GM12878 (cell line): Measurements from ENCODE around the gene VTI1A.

Source experiments
- ASH2L ChIP-seq: fragments of 300-600, 200-600 bp; sonication (generic); IDR thresholded peaks from 2 replicates; pipeline ENCODE4 v1.6.1; 2017; ENCODE audit warnings: low read depth, mild to moderate bottlenecking, borderline replicate concordance
- DPF2 ChIP-seq: fragments of 450-650 bp; IDR thresholded peaks from 2 replicates; pipeline ENCODE4 v1.6.1; 2017; ENCODE audit warnings: mild to moderate bottlenecking
- EZH2 ChIP-seq: IDR thresholded peaks from 2 replicates; pipeline ENCODE4 v1.6.1; 2012; ENCODE audit warnings: low read depth, mild to moderate bottlenecking, control low read depth, inconsistent platforms, low read length, borderline replicate concordance; ENCODE audit not compliant: control insufficient read depth
- FOS ChIP-seq: IDR thresholded peaks from 3 replicates; pipeline ENCODE4 v1.6.1; 2011; ENCODE audit warnings: borderline replicate concordance; ENCODE audit not compliant: insufficient read length; ENCODE audit errors: extremely low read depth
- FOXK2 ChIP-seq: fragments of 450-650 bp; IDR thresholded peaks from 2 replicates; pipeline ENCODE4 v1.6.1; 2017; ENCODE audit warnings: mild to moderate bottlenecking, moderate library complexity
- NFIC ChIP-seq: IDR thresholded peaks from 2 replicates; pipeline ENCODE4 v1.6.1; 2012; ENCODE audit warnings: low read depth, mild to moderate bottlenecking, inconsistent platforms, low read length, moderate library complexity
- NFYB ChIP-seq: IDR thresholded peaks from 2 replicates; pipeline ENCODE4 v1.6.1; 2011; ENCODE audit warnings: low read depth, mild to moderate bottlenecking, low read length, improper control_type of control experiment, moderate library complexity; ENCODE audit not compliant: insufficient read depth
- POLR2AphosphoS5 ChIP-seq: IDR thresholded peaks from 2 replicates; pipeline ENCODE4 v1.6.1; 2011; ENCODE audit warnings: mild to moderate bottlenecking, low read length, inconsistent platforms
- PRDM15 ChIP-seq: fragments of 450-650 bp; formaldehyde crosslinking; IDR thresholded peaks from 2 replicates; pipeline ENCODE4 v1.4.0; 2020; ENCODE audit warnings: mild to moderate bottlenecking, moderate library complexity
- STAT1 ChIP-seq: fragments of 450-650 bp; conservative IDR thresholded peaks from 2 replicates; pipeline ENCODE4 v1.6.1; 2014; ENCODE audit warnings: antibody characterized with exemption, mild to moderate bottlenecking
- TCF7 ChIP-seq: IDR thresholded peaks from 2 replicates; pipeline ENCODE4 v1.6.1; 2014; ENCODE audit warnings: antibody characterized with exemption, borderline replicate concordance
- ZNF274 ChIP-seq: IDR thresholded peaks from one replicate; pipeline ENCODE4 v1.8.0; 2011; ENCODE audit not compliant: insufficient read length, insufficient read depth
- TF ChIP-seq, protein P1 (sequence below), 3 experiments: IDR thresholded peaks in 2 of 3; conservative IDR thresholded peaks in 1 of 3; 2 replicates each; pipeline ENCODE4 v1.5.1; 2011; ENCODE audit warnings: low read depth in 3 of 3, low read length in 3 of 3, mild to moderate bottlenecking in 3 of 3, control low read depth in 2 of 3, moderate library complexity in 2 of 3, inconsistent platforms in 1 of 3, mixed read lengths in 1 of 3; ENCODE audit not compliant: control insufficient read depth in 2 of 3, insufficient read depth in 1 of 3; ENCODE audit errors: extremely low read depth in 1 of 3
- TF ChIP-seq, protein P2 (sequence below): fragments of 450-650 bp; formaldehyde crosslinking; IDR thresholded peaks from 2 replicates; pipeline ENCODE4 v1.5.0; 2022; ENCODE audit warnings: mild to moderate bottlenecking, missing genetic modification characterization

DNA sequence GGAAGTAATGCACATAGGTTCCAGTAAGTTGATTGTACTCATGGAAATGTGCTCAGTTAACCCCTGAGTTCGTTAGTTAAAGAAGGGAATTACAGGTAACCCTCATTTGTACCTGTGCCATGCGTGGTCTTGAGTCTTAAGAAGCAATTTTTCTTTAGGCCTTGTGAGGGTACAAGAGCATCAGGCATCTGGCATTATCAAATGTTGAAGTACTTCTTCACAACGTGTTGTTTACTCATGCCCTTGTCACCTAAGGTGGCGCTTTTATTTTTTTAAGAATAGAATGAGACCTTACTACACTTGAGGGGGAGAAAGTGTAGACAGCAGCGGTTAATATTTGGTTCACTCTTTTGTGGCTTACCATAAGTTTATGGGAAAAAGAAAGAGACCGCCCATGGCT is 167.1 kb downstream of the VTI1A start:
- TF ChIP-seq TCF7, result no peak
- no peak for TF ChIP-seq ASH2L
- TF ChIP-seq NFYB, result no peak
- no peak for TF ChIP-seq ZNF274
- TF ChIP-seq EZH2, result no peak
- TF ChIP-seq NFIC, result no peak
- no peak for TF ChIP-seq POLR2AphosphoS5
- TF ChIP-seq PRDM15 (CRISPR knock-in tag), result no peak
- TF ChIP-seq FOXK2, result no peak
- TF ChIP-seq, protein P1, sequence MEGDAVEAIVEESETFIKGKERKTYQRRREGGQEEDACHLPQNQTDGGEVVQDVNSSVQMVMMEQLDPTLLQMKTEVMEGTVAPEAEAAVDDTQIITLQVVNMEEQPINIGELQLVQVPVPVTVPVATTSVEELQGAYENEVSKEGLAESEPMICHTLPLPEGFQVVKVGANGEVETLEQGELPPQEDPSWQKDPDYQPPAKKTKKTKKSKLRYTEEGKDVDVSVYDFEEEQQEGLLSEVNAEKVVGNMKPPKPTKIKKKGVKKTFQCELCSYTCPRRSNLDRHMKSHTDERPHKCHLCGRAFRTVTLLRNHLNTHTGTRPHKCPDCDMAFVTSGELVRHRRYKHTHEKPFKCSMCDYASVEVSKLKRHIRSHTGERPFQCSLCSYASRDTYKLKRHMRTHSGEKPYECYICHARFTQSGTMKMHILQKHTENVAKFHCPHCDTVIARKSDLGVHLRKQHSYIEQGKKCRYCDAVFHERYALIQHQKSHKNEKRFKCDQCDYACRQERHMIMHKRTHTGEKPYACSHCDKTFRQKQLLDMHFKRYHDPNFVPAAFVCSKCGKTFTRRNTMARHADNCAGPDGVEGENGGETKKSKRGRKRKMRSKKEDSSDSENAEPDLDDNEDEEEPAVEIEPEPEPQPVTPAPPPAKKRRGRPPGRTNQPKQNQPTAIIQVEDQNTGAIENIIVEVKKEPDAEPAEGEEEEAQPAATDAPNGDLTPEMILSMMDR (IDR thresholded peaks at IDR 0.05 in 2 of 3, conservative IDR thresholded peaks at IDR 0.05 in 1 of 3; ENCODE audit: control insufficient read depth in 2 of 3, extremely low read depth in 1 of 3, insufficient read depth in 1 of 3, low read depth in 3 of 3, low read length in 3 of 3), result no peak
- TF ChIP-seq, protein P2, sequence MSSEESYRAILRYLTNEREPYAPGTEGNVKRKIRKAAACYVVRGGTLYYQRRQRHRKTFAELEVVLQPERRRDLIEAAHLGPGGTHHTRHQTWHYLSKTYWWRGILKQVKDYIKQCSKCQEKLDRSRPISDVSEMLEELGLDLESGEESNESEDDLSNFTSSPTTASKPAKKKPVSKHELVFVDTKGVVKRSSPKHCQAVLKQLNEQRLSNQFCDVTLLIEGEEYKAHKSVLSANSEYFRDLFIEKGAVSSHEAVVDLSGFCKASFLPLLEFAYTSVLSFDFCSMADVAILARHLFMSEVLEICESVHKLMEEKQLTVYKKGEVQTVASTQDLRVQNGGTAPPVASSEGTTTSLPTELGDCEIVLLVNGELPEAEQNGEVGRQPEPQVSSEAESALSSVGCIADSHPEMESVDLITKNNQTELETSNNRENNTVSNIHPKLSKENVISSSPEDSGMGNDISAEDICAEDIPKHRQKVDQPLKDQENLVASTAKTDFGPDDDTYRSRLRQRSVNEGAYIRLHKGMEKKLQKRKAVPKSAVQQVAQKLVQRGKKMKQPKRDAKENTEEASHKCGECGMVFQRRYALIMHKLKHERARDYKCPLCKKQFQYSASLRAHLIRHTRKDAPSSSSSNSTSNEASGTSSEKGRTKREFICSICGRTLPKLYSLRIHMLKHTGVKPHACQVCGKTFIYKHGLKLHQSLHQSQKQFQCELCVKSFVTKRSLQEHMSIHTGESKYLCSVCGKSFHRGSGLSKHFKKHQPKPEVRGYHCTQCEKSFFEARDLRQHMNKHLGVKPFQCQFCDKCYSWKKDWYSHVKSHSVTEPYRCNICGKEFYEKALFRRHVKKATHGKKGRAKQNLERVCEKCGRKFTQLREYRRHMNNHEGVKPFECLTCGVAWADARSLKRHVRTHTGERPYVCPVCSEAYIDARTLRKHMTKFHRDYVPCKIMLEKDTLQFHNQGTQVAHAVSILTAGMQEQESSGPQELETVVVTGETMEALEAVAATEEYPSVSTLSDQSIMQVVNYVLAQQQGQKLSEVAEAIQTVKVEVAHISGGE, result no peak
- no peak for TF ChIP-seq FOS
- TF ChIP-seq DPF2, result no peak
- no peak for TF ChIP-seq STAT1
